Measurements from ENCODE around the gene SOBP.

SOBP gene

GRCh38 chr6:107624541-107624940 lies 134.6 kb downstream of the SOBP start:
- no peak for TF ChIP-seq CTCF (IDR thresholded peaks at IDR 0.05; ENCODE audit: low read depth, low read length, missing control alignments)
- no peak for DNase-seq (ENCODE audit: extremely low read depth, low read depth)
- no peak overlapping the region for H3K4me3 ChIP-seq (replicated peaks; ENCODE audit: low read depth, low read length)

GRCh38 chr6:107625264-107625663 lies 135.3 kb downstream of the SOBP start:
- TF ChIP-seq CTCF (IDR thresholded peaks at IDR 0.05; ENCODE audit: low read depth, low read length, missing control alignments), result no peak
- no peak for DNase-seq (ENCODE audit: extremely low read depth, low read depth)
- H3K4me3 ChIP-seq (replicated peaks; ENCODE audit: low read depth, low read length), result no peak overlapping the region

- no peak for DNase-seq (ENCODE audit: extremely low read depth, low read depth)
- no peak overlapping the region for H3K4me3 ChIP-seq (replicated peaks; ENCODE audit: low read depth, low read length)
- TF ChIP-seq CTCF (IDR thresholded peaks at IDR 0.05; ENCODE audit: low read depth, low read length, missing control alignments), result no peak
These were observed 136.7 kb downstream of the SOBP start for GRCh38 chr6:107626645-107627044.

- no peak for DNase-seq (ENCODE audit: extremely low read depth, low read depth)
- no peak for TF ChIP-seq CTCF (IDR thresholded peaks at IDR 0.05; ENCODE audit: low read depth, low read length, missing control alignments)
- H3K4me3 ChIP-seq (replicated peaks; ENCODE audit: low read depth, low read length), result no peak overlapping the region
These were observed 138.1 kb downstream of the SOBP start for GRCh38 chr6:107627969-107628368.

GRCh38 chr6:107628878-107629277 lies 139.0 kb downstream of the SOBP start:
- no peak overlapping the region for H3K4me3 ChIP-seq (replicated peaks; ENCODE audit: low read depth, low read length)
- no peak for DNase-seq (ENCODE audit: extremely low read depth, low read depth)
- no peak for TF ChIP-seq CTCF (IDR thresholded peaks at IDR 0.05; ENCODE audit: low read depth, low read length, missing control alignments)

- no peak for DNase-seq (ENCODE audit: extremely low read depth, low read depth)
- H3K4me3 ChIP-seq (replicated peaks; ENCODE audit: low read depth, low read length), result no peak overlapping the region
- no peak for TF ChIP-seq CTCF (IDR thresholded peaks at IDR 0.05; ENCODE audit: low read depth, low read length, missing control alignments)
These were observed 139.7 kb downstream of the SOBP start for GRCh38 chr6:107629548-107630129.

GRCh38 chr6:107630348-107630977 lies 140.5 kb downstream of the SOBP start:
- no peak for TF ChIP-seq CTCF (IDR thresholded peaks at IDR 0.05; ENCODE audit: low read depth, low read length, missing control alignments)
- no peak for DNase-seq (ENCODE audit: extremely low read depth, low read depth)

More at GRCh38 chr6:107630348-107630977, 140.5 kb downstream of the SOBP start:
- H3K4me3 ChIP-seq (replicated peaks; ENCODE audit: low read depth, low read length), result no peak overlapping the region
